HG02759 (cell line): ENCODE measurements around the gene RNF121.

ENCODE experiments used
- ATAC-seq: cut with Tn5 transposase; IDR thresholded peaks from one replicate; pipeline ENCODE4 v1.9.1; 2021; ENCODE audit warnings: mild to moderate bottlenecking, moderate library complexity; ENCODE audit not compliant: unreplicated experiment

RNF121 gene

GRCh38 chr11:72003776-72004171 is 74.9 kb downstream of the RNF121 start:
- no peak for ATAC-seq

- no peak for ATAC-seq
Observed at GRCh38 chr11:72004515-72005346, 75.9 kb downstream of the RNF121 start.

DNA sequence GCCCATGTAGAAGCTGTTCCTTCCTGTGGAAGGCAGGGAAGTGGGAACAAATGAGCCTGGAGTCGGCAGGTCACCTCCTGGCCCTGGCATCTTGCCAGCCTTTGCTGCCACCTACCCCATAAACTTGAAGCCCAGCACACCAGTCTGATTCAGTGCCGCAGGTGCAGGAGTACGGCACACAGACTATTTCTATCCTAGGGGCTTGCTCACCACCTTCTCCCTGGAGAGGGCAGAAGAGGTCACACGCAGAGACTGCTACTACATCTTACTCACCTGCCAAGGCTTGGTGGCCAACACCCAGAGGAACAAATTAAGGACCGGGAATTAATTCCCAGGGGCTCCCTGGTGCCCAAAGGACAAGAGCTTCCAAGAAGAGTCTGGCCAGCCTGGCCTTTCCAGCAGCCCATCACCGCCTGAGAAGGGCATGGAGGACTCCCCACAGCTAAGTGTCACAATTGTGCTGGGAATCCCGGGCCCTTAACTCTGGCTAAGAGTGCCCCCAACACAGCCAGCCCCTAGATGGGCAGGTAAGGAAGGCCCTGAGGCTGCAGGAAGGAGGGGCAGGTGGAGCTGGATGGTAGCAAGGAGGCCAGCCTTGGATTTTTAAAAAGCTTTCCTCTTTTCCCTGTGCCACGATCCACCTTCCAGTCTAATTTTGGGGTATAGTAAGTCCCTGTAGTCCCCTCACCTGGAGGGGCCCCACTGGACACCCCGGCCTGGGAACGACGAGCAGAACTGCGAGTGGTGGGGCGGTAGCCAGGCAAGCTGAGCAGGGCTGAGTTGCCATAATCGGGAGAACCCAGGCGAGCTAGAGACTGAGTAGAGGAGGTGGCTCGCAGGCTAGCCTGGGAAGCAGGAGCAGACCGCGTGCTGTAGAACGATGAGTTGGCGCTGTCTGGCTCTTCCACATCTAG is 76.8 kb downstream of the RNF121 start:
- no peak for ATAC-seq

GRCh38 chr11:72006309-72007088 is 77.7 kb downstream of the RNF121 start:
- no peak for ATAC-seq

DNA sequence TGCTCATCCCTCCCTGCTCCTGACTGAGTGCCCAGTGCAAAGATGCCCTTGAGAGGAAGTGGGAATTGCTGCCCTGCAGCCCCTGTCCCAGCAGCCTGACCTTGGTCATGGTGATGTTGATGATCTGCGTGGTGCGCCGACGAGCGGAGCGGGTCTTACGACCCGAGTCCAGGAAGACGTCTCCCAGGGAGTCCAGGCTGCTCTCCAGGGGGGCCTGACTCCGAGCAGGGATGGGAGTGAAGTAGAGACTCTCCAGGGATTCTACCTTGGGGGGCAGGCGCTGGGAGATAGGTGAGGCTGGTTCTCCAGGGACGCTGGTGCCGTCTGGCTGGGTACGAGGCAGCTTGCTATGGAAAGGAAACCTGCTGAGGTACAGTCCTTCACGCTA is 78.2 kb downstream of the RNF121 start:
- no peak for ATAC-seq

DNA sequence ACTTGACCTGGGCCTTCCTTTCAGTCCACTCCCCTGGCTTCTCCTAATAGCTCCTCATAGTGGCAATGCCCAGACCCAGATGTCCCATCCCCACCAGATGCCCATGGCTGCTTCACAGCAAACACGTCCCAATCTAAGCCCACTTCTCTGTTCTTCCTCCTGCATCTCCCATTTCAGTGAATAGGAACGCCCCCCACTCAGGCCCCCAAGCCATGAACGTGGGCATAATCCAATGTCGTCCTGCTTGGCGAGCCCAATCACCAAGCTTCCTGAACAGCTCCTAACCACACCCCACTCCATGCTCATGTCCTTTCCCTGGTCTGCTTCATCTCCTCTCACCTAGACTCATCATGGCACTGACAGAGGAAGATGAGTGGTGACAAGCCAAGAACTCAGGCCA is 78.7 kb downstream of the RNF121 start:
- ATAC-seq: no peak

DNA sequence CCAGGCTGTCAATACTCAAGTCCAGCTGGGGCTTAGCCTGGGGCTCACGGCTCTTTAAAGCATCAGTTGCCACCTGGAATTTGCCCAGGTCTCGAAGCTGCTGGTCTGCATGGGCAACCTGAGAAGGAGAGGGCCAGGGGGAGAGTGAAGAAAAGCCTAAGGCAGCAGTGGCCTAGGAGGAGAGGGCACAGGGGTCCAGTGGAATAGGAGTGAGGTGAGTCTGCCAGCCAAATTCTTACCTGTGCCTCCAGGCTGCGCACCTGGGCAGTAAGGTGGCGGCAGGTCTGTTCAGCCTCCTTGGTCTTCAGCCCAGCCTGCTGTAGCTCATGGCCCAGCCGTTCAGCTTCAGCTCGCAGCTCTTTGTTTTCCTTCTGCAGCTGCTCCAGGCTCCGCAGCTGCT is 79.9 kb downstream of the RNF121 start:
- no peak for ATAC-seq

- ATAC-seq: no peak
Observed at GRCh38 chr11:72009156-72009555, 80.3 kb downstream of the RNF121 start.

DNA sequence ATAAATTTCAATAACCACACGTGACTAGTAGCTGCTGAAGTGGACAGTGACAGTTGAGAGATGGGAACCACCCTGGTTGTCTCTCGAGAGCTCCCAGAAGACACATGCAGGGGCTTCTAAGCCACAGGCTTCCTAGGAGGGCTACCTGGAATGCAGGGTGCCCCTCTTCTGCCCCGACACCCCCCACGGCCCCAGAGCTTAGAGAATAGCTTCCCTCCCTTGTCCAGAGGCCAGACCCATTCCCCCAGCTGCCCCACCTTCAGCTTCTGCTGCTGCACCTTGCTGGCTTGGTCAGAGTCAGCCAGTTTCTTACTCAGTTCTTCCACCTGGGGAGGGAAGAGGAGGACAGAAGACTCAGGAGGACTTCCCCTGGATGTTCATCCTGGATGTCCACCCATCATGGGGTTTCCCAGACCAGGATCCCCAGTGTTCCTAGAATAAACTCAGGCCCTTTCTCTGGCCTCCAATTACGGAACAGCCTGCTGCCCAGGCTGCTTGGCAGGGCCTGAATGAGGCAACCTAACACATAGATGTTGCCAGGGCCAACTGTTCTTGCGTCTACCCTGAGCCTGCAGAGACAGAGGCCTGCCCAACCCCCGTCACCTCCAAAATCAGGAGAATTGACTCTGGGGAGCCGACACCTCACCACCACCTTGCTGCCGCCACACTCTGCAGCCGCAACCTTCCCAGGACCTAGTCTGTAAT is 81.8 kb downstream of the RNF121 start:
- ATAC-seq: no peak

DNA sequence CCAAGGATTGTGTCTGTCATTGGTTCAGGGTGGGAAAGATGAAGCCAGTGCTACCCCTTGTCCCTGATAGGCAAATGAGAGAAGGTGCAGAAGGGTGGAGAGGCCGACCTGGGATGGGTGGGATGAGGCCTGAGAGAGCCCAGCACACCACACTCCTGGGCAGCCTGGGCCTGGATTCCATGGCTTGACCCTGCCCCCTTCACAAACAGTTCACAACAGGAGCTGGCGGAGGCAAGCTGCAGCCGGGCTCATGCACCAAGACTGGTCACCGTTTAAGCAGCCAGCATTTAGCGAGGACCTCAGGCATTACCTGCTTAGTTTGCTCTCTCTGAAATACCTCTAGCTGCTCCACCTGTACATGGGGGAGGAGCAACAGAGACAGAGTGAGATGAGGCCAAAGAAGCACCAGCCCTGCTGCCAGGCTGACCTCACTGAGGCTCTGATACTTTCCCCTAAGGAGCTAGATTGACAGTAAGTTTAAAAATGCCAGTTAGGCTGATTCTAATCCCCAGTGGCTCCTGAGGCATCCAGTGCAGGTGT is 83.3 kb downstream of the RNF121 start:
- no peak for ATAC-seq

DNA sequence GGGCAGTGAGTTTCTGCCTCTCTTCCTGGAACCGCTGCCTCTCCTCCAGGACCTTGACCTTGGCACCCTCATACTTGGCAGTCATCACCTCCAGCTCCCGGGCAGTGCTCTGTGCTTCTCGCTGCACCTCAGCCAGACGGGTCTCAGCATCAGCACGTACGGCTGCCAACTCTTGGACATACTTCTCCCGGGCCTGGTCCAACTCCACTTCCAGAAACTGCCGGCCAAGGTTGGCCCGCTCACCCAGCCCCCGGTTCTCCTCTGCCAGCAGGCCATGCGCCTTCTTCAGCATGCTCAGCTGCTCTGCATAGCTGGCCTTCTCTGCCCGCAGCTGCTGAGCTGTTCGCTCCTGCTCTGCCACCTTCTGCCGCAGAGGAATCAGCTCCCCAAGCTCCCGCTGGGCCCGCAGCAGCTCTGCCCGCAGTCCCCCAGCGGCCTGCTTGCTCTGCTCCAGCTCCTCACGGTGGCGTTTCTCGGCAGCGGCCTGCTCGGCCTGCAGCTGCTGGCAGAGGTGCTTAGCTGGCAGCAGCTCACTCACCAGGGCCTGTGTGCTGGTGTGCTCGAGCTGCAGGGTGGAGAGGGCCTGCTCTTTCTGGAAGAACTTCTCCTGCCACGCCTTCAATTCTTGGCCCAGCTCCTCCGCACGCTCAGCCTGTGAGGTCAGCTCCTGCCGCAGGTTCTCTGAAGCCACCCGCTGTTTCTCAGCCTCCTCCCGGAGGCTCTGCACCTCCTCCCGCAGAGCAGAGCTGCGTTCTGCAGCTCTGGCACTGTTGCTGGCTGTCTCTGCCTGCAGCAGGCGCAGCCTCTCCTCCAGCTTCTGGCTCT is 84.3 kb downstream of the RNF121 start:
- no peak for ATAC-seq

GRCh38 chr11:72013765-72014711 is 85.2 kb downstream of the RNF121 start:
- ATAC-seq: no peak

DNA sequence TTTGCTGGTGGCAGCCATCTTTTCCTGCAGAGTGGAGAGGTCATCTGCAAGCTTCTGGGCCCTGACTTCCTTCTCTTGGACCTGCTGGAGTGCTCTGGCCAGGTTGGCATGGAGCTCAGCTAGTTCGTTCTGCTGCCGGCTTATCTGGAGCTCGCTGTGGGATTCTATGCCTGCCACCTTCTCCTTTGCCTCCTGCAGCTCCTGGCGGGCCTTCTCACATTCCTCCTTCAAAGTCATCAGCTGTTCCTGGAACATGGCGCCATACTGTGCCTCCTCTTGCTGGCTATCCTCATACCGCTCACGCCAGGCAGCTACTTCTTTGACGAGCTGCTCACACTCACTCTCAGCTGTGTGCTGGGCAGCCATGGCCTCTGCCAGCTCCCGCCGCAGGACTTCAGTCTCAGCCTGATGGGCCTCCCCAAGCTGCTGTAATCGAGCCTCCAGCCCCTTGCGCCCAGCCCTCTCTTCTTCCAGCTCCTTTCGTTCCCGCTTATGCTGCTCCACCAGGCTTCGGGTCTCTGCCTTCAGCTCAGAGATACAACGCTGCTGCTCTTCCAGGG is 86.0 kb downstream of the RNF121 start:
- ATAC-seq: no peak

DNA sequence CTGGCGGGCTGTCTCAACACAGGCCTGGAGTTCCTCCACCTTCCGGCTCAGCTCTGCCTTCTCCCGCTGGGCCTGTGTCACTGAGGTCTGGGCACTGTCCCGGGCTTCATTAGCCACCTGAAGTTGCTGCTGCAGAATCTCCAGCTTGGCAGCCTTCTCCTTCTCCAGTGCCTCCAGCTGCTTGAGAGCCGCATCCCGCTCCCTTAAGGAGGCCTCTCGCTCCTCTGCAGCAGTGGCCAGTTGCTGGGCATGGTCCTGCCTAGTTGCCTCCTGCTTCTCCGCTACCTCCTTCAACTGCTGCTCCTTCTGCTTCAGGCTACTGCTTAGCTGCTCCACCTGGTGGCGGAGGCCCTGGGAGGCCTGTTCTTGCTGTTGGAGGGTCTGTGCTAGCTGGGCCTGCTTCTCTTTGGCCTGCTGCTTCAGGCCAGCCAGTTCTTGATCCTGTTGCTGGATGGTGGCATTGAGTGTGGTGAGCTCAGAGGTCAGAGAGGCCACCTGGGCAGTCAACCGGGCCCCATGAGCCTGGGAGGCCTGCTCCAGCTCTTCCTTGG is 86.7 kb downstream of the RNF121 start:
- ATAC-seq: no peak

DNA sequence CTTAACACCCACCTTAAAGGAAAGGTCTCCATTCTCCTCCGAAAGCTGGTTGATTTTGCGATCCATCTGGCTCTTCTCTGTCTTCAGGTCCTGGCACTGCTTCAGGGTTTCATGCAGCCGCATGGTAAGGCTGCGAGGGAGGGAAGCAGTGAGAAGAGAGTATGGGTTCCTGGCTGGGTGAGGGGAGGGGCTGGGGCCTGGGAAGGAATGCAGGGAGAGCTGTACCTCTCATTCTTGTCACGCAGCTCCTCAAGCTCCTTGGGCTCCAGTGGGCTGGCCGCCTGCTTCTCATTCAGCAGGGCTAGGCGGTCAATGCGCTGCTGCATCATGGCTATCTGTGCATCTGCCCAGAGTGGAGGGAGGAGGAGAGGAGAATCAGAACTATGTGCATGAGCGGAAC is 89.3 kb downstream of the RNF121 start:
- ATAC-seq: no peak

GRCh38 chr11:72023335-72023734 is 94.5 kb downstream of the RNF121 start:
- ATAC-seq: no peak

GRCh38 chr11:72024069-72024754 is 95.4 kb downstream of the RNF121 start:
- no peak for ATAC-seq
